A549 treated with Hydrocortisone at 1 μM for 4 hours (cell line): Measurements from ENCODE around the gene SH2D3C. TPM values are rescaled to one million over a fixed set of nuclear protein-coding genes. Genes with fewer than 3 reads are reported as not detected.

Experiments used
- total RNA-seq: library from RNA; stranded (reverse); fragments of 200-300 nt; extraction: Qiagen RNA extraction; gene quantifications from 5 replicates; pipeline ENCODE4 v1.2.3, GENCODE V29; 2022

SH2D3C gene, protein sequence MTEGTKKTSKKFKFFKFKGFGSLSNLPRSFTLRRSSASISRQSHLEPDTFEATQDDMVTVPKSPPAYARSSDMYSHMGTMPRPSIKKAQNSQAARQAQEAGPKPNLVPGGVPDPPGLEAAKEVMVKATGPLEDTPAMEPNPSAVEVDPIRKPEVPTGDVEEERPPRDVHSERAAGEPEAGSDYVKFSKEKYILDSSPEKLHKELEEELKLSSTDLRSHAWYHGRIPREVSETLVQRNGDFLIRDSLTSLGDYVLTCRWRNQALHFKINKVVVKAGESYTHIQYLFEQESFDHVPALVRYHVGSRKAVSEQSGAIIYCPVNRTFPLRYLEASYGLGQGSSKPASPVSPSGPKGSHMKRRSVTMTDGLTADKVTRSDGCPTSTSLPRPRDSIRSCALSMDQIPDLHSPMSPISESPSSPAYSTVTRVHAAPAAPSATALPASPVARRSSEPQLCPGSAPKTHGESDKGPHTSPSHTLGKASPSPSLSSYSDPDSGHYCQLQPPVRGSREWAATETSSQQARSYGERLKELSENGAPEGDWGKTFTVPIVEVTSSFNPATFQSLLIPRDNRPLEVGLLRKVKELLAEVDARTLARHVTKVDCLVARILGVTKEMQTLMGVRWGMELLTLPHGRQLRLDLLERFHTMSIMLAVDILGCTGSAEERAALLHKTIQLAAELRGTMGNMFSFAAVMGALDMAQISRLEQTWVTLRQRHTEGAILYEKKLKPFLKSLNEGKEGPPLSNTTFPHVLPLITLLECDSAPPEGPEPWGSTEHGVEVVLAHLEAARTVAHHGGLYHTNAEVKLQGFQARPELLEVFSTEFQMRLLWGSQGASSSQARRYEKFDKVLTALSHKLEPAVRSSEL
- 0.09 to 0.24 TPM (median 0.12 TPM) in 3 of 5 replicates, not detected in the others for total RNA-seq

DNA sequence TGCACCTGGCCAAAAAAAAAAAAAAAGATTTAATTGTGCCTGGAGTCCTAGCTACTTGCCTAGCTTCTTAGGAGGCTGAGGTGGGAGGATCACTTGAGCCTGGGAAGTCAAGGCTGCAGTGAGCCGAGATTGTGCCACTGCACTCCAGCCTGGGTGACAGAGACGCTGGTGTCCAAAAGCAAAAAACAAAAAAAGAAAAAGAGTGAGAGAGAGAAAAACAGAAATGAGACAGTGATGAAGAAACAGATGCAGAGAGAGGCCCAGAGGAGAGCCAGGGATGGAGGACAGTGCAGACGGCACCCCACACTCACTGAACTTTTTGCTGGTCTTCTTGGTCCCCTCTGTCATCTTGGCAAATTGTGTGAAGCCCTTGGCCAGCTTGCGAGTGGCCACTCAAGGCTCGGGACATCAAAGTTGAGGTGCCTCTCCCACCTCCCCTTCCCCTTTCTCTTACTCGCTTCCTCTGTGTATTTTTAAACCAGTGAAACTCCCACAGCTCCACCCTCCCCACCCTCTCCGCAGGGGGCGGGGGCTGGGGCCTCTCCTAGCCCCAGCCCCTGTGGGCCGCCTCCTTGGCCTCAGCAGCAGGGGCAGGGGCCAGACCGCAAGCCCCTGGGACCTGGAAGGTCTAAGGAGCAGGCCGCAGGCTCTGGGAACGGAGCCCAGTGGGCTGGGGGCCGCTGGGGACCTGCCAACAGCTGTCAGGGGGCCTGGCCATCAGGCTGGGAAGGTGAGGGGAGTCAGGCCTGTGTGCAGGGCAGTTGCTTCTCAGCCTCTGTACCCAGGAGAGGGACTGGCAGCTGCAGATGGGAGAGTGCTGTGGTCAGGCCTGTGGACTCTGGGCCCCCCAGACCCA, at the start of gene SH2D3C:
TSS of gene SH2D3C (minus strand) at position 387 of the 856 bp plus-strand sequence. CDS start at position 348, 39 bp downstream.

DNA sequence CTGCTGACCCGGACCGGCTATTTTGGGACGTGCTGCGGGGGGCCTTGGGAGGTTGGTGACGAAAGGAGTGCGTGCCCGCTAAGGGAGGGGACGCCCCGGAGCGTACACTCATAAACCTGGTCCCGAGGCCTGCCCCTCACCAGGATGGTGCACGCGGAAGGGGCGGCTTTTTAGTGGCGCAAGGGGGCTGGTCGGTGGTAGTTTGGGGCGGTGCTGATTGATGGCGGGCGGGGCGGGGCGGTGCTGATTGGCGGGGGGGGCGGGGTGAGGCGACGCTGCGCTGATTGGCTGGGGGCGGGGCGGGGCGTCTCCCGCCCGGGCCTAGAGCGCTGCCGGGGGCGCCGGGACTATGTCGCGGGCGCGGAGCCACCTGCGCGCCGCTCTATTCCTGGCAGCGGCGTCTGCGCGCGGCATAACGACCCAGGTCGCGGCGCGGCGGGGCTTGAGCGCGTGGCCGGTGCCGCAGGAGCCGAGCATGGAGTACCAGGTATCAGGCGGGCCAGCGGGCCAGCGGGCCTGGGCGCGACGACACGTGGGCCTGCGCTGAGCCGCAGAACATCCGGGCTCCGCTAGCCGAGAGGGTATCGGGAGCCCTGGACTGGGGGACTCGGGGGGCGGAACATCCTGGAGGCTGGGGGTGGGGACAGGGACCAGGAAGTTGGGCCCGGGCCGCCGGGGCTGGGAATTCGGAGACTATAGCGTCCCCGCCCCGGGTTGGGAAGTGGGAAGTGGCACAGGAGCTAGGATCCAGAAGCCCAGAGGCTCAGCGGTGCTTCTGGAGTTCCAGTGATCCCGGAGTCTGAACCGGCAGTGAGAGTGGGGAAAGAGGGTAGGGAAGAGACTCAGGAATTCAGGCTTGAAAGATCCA, 24.3 kb upstream of the SH2D3C start, which contains the start of gene FPGS:
TSS of gene FPGS (plus strand) at position 307 of the 868 bp plus-strand sequence. CDS start at position 350, 43 bp downstream.

DNA sequence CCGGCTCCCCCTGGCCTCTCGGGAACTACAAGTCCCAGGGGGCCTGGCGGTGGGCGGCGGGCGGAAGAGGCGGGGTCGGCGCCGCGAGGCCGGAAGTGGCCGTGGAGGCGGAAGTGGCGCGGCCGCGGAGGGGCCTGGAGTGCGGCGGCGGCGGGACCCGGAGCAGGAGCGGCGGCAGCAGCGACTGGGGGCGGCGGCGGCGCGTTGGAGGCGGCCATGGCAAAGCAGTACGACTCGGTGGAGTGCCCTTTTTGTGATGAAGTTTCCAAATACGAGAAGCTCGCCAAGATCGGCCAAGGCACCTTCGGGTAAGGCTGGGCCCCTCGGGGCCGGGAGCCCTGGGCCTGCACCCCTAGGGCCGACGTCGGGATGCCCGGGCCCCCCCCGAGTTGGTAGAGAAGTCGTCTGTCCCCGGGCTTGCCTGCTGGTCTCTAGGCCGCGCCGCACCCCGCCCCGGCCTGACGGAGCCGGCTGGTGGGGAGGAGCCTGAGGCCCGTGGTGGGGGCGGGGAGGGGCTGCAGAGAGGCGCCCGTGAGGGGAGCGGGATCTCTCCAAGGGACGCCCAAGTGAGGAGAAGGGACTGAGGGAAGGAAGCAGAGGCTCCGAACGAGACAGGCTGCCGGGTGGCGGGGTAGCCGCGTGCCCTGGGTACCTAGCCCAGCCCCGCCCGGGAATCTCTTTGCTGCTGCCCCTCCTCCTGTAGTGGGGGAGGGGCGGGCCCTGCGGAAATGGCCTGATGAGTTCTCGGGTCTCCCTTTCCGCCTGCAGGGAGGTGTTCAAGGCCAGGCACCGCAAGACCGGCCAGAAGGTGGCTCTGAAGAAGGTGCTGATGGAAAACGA, 7.7 kb upstream of the SH2D3C start, which contains the start of gene CDK9:
TSS of gene CDK9 (plus strand) at position 102 of the 840 bp plus-strand sequence. CDS start at position 217, 115 bp downstream.

DNA sequence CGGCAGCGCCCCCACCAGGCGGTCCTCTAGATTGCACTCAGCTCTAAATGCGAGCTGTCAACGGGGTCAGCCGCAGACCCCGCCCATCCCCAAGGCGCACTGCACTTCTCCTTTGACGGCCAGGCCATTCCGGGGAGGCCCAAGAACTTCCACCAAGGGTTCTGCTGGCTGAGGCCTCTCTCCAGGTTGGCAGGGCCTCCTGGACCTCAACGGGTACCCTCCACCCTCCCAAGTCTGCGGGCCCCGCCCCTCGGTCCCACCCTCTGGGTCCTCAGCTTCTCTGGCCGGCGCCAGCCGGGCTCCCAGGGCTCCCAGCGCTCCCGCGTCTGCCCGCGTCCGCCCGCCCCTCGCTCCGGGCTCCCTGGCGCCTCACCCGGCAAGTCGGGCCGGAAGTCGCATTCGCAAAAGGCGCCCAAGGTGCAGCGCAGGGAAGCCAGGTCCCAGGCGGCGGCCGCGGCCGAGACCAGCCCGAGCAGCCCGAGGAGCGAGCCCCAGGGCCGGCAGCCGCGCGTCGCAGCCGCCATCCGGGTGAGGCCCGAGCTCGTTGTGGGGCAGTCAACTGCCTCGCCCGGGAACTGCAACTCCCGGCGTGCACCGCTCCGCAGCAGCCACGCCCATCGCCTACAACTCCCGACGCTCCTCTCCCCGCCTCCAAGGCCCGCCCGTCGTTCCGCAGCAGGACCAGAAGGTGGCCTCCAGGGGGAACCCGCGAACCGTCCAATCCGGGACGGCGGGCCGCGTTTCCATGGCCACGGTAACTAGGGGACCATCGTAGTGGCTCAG, 43.5 kb downstream of the SH2D3C start, which contains the start of gene TOR2A:
TSS of gene TOR2A (minus strand) at position 548 of the 783 bp plus-strand sequence. CDS start at position 524, 24 bp downstream.

DNA sequence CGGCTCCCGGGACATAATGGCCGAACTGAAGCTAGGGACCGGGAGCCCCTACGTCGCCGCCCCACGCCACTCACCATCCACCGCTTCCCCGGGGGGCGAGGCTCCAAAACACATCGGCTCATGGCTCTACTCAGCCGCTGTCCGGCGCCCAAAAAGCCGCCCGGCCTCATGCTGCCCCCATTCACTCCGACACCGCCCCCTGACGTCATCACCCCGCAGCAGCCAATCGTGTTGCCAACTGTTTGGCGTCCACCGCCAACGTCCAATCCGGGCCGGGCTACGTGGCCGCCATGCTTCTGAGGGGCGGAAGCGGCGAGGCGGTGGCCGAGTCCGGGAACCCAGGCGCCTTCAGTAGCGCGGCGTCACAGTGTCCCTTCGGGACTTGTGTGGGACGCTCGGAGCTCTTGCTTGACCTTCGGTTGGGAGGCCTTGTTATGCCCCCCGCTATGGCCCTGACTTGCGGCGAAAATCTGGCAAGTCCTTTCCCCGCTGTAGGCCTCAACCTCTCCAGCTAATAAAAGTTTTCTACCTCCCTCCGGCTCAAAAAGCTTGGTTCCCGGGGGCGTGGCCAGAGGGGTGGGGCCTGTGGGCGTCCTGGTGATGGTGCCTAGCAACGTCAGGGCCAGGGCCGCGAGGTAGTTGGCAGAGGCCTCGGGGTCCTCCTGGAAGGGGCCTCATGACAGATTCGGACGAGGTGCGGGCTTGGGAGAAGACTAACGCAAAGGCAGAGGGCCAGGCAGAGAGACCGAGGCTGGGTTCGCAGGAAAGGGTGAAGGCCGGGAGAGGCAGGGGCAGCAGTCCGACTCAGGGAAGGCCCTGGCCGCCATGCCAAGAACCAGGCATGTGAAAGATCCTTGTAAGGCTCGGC, 62.8 kb downstream of the SH2D3C start, which contains the start of the genes PTRH1 and TTC16:
TSS of gene PTRH1 (minus strand) at position 194 of the 868 bp plus-strand sequence. CDS start at position 170, 24 bp downstream.
TSS of gene TTC16 (plus strand) at position 610 of the 868 bp plus-strand sequence. CDS start at position 677, 67 bp downstream.

DNA sequence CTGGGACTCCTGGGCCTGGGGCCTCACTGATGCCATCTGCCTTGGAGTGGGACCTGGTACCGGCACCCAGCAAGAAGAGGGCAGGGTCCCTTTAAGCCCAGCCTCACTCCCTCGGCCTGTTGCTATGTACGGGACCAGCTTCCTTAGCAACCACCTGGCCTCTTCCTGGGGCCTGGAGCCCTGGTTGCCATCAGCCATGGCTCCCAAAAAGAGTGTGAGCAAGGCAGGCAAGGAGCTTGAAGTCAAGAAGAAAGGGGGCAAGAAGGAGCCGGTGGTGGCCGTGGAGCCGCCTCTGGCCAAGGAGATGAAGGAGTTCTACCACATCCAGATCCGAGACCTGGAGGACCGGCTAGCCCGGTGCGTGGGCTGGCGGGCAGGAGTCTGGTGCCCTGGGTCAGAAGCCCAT, 71.6 kb downstream of the SH2D3C start, which contains the start of gene CFAP157:
TSS of gene CFAP157 (plus strand) at position 153 of the 406 bp plus-strand sequence. CDS start at position 197, 44 bp downstream.

Other genes with a start within 250 kb of the SH2D3C start
- 14.2 to 18.4 TPM (median 17.9 TPM) in 5 replicates for gene STXBP1, start 166.4 kb downstream of the SH2D3C start, total RNA-seq
- gene CFAP157, start 71.7 kb downstream of the SH2D3C start, total RNA-seq: 0.03 to 0.08 TPM (median 0.05 TPM) in 5 replicates
- gene PTRH1, start 63.0 kb downstream of the SH2D3C start, total RNA-seq: 12.5 to 21.0 TPM (median 19.8 TPM) in 5 replicates
- 0.03 to 0.12 TPM (median 0.03 TPM) in 4 of 5 replicates, not detected in the other for gene TTC16, start 62.6 kb downstream of the SH2D3C start, total RNA-seq
- 12.6 to 17.9 TPM (median 15.7 TPM) in 5 replicates for gene TOR2A, start 43.4 kb downstream of the SH2D3C start, total RNA-seq
- 42.8 to 54.4 TPM (median 45.7 TPM) in 5 replicates for gene CDK9, start 7.4 kb upstream of the SH2D3C start, total RNA-seq
- gene FPGS, start 24.2 kb upstream of the SH2D3C start, total RNA-seq: 45.9 to 52.3 TPM (median 49.1 TPM) in 5 replicates
- gene ENG, start 76.0 kb upstream of the SH2D3C start, total RNA-seq: 0.09 to 0.15 TPM (median 0.12 TPM) in 5 replicates
- gene AK1, start 99.0 kb upstream of the SH2D3C start, total RNA-seq: 44.0 to 77.7 TPM (median 73.1 TPM) in 5 replicates
- 18.3 to 23.7 TPM (median 21.6 TPM) in 5 replicates for gene ST6GALNAC6, start 120.9 kb upstream of the SH2D3C start, total RNA-seq
- 13.9 to 17.2 TPM (median 16.3 TPM) in 5 replicates for gene ST6GALNAC4, start 138.4 kb upstream of the SH2D3C start, total RNA-seq
- gene PIP5KL1, start 152.1 kb upstream of the SH2D3C start, total RNA-seq: 1.5 to 2.1 TPM (median 1.6 TPM) in 5 replicates
- gene DPM2, start 159.2 kb upstream of the SH2D3C start, total RNA-seq: 35.2 to 42.8 TPM (median 42.5 TPM) in 5 replicates
- gene EEIG1, start 202.3 kb upstream of the SH2D3C start, total RNA-seq: 41.9 to 56.2 TPM (median 44.3 TPM) in 5 replicates